Measurements from ENCODE around the gene STBD1. TPM values are rescaled to one million over a fixed set of nuclear protein-coding genes. Genes with fewer than 3 reads are reported as not detected.

Gene STBD1
- 10.4 to 12.7 TPM (median 10.7 TPM) in 5 replicates for total RNA-seq (2022; extraction: Qiagen RNA extraction)

GRCh38 chr4:76305971-76306881, at the start of gene STBD1:
Gene STBD1, plus strand, starts transcription at chr4:76306733. Its CDS starts 37 bp downstream, at chr4:76306770.

Other genes starting within 250 kb of the STBD1 start
- gene ART3, start 232.0 kb upstream of the STBD1 start, total RNA-seq (2022; extraction: Qiagen RNA extraction), result not detected in 5 replicates
- 24.5 to 42.3 TPM (median 27.8 TPM) in 5 replicates for gene NUP54, start 158.3 kb upstream of the STBD1 start, total RNA-seq (2022; extraction: Qiagen RNA extraction)
- 42.0 to 53.9 TPM (median 51.7 TPM) in 5 replicates for gene SCARB2, start 92.9 kb upstream of the STBD1 start, total RNA-seq (2022; extraction: Qiagen RNA extraction)
- gene FAM47E, start 55.0 kb upstream of the STBD1 start, total RNA-seq (2022; extraction: Qiagen RNA extraction), result 0.06 to 0.16 TPM (median 0.07 TPM) in 3 of 5 replicates, not detected in the others
- 0.06 TPM in 1 of 5 replicates, not detected in the others for gene CCDC158, start 114.4 kb downstream of the STBD1 start, total RNA-seq (2022; extraction: Qiagen RNA extraction)
- 8.9 to 15.6 TPM (median 12.5 TPM) in 5 replicates for gene SHROOM3, start 128.5 kb downstream of the STBD1 start, total RNA-seq (2022; extraction: Qiagen RNA extraction)

All from A549 treated with Mapracorat at 1 μM for 4 hours (cell line).